GM19240 (cell line): ENCODE measurements around the gene RETREG3.
A peak's percentile ranks its signal among the peaks of the same experiment; 100 is the strongest.
"Not testable (repeated sequence)": the region's sequence is repeated elsewhere in the genome, so short reads cannot be mapped to it uniquely, and the experiment has no call there.

ENCODE experiments used
- DNase-seq: peaks from one replicate; pipeline ENCODE4 v3.0.0; 2011; ENCODE audit warnings: low spot score; ENCODE audit not compliant: insufficient read length

RETREG3 gene

DNA sequence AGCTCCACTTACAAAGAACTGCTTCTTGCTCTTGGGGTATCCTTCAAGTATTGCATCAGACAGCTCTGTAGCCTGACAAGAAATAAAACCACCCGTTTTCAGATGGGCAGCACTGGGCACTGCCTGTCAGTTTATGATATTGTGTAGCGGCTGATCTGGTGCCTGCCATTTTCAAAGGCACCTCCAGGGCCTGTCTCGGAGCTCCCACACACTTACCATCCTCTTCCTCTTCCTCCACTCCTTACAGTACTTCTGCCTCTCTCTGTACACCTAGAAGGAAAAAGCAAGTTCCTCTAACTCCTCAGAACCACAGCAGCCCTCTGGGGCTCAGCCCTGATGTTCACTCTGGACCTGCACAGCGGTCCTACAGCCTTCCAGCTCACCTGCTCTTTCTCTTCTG is 36.1 kb downstream of the RETREG3 start:
- DNase-seq = no peak

DNA sequence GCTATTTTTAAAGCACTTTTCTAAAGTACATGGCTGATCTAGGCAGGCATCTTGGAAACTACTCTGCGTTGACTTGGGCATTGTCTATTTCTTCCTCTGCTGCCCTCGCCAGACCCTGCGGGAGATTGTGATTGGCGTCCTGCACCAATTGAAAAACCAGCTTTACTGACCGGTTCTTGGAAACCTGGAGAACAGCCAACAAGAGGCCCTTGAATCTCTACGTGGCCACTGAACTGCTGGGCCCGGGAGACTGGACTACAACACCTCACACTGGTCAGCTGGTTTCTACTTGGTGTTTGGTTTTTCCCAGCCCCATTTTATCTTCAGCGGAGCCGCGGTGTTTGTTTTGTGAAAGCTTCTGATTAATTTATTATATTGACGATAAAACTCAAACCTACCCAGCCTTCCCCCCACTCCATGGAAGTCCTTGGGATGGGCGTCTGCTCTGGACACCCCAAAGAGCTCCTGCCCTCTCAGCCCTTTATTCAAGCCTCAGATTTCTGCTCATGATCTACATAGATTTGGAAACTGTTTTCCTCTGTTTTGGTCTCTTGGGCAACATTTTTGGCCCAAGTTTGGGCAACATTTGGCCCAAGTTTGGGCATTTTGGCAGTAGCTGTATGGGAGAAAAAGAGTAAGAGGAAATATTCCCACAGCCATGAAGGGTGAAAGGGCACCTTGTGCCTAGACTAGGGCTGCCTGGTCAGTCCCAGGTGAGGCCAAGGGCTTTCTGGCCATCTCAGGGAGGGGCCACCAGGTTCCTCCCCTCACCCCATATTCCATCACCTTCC is 37.5 kb downstream of the RETREG3 start:
- DNase-seq = no peak

DNA sequence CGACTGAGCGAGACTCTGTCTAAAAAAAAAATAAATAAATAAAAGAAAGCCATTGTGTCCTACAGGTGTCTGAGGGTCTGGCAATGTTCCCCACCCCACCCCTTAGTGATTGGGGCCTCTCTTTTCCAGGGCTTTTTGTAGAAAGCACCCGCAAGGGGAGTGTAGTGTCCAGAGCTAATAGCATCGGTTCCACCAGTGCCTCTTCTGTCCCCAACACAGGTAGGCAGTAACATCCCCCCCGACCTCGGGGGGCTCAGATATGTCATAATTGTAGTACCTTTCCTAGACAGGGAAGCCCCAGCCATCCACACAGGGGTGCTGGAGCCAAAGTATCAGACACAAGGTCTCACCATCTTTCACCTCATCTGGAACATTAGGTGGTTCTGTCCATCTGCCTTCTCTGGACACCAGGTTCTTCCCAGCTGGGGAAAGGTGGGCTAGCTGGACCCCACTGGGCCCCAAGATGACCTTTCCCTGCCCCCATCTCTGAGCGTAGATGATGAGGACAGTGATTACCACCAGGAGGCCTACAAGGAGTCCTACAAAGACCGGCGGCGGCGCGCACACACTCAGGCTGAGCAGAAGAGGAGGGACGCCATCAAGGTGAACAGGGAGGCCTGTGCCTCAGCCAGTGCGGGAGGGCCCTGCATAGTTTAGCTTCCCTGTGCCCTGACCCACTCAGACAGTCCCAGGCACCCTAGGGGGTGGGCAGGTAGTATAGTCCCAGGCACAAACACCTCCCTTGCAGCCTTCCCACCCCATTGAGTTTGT is 40.6 kb downstream of the RETREG3 start:
- DNase-seq = no peak

DNA sequence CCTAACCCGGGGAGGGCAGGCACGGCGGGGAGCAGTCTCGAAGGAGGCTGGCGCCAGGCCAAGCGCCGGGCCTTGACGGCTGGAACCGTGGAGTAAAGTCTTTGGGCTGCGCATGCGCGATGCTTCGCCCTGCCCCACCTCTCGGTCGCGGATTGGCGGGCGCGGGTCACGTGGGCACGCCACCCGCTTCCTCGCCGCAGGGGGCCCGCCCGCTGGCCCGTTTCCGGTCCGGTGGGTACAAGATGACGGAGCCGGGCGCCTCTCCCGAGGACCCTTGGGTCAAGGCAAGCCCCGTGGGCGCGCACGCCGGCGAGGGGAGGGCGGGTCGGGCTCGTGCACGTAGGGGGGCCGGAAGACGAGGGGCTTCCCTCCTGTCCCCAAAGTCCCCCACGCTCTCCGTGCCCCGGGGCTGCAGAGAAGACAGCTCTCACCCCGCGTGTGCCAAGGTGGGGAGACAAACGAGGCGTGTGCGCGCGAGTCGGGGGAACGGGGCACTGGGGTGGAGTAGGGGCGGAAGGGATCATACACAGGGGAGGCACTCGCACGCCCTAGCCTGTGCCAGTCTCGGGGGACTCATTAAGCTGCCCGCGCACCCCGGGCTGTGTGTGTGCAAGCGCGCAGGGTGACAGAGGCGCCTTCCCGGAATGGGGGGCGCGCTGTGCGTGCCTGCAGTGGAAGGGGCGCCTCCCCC is 42.1 kb downstream of the RETREG3 start, which contains the start of gene MLX:
TSS of gene MLX (plus strand) at position 218 of the 691 bp plus-strand sequence. CDS start at position 243, 25 bp downstream.
- DNase-seq = peak; percentile 91

DNA sequence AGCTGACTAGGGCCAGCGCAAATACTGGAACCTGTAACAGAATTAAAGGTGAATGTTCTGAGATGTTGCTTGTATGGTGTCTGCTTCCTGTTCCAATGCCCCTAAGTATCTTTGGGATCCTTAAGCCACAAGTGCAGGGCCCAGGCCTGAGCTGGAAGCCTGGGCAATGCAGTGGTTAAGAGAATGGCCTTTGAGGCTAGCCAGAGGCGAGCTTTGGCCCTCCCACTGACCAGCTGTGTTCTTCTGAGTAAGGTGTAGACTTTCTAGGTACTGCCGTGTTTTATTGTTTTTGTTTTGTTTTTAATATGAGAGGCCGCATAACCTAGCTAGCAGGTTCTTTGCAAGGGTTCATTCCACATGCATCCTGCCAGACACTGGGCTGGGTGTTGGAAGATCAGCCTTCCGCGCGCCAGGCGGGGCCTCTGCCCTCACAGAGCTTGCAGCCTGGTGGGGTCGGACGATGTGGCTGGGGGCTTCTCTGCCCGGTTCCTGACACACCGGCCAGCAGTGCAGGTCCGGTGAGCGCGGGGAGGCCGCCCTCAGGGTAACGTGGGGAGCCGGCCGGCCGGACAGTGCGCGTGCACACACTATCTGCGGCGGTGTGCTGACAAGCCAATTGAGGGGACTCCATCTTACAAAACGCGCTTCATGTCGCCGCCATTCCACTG is 42.8 kb downstream of the RETREG3 start:
- no peak for DNase-seq

DNA sequence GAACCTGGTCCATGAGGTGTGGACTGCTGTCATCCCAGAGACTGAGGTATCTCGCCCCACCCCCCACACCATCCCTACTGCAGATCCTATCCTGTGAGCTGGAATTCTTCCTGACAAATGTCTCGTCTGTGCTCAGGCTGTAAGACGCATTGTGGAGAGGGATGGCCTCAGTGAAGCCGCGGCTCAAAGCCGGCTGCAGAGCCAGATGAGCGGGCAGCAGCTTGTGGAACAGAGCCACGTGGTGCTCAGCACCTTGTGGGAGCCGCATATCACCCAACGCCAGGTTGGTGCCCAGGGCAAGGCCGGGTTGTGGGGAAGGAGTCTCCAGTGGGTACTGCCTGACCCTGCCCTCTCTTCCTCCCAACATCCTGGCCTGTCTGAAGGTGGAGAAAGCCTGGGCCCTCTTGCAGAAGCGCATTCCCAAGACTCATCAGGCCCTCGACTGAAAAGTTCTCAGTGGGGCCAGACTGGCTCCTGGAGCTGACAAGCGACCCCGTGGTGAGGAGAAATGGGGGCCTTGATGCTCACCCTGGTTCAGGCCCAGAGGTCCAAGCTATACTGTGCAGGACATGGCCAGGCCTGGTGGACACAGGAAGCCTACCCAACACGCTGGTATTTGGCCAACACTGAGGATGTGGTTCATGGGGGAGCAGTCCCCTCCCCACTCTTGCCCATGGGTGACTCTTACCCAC is 43.5 kb downstream of the RETREG3 start:
- no peak for DNase-seq

DNA sequence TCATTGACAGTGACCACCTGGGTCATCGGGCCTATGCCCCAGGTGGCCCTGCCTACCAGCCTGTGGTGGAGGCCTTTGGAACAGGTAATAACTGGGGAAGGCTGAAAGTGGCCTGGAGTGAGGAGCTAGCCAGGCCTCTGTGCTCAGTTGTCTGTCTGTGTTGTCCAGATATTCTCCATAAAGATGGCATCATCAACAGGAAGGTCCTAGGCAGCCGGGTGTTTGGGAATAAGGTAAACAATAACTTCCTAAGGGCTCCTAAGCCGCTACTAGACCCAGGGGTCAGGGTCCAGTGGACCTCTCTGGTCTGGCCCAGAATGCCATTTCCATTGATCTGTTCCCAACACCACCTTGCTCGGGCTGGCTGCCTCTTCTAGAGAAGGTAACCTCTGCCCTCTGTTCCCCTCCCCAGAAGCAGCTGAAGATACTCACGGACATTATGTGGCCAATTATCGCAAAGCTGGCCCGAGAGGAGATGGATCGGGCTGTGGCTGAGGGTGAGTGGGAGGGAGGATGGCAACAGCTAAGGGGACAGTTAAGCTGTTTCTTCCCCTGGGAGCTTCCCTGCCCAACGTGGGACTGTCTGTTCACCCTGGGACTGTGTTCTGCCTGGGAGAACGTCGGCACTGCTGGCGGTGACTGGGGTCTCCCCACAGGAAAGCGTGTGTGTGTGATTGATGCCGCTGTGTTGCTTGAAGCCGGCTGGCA is 44.2 kb downstream of the RETREG3 start:
- DNase-seq = no peak

DNA sequence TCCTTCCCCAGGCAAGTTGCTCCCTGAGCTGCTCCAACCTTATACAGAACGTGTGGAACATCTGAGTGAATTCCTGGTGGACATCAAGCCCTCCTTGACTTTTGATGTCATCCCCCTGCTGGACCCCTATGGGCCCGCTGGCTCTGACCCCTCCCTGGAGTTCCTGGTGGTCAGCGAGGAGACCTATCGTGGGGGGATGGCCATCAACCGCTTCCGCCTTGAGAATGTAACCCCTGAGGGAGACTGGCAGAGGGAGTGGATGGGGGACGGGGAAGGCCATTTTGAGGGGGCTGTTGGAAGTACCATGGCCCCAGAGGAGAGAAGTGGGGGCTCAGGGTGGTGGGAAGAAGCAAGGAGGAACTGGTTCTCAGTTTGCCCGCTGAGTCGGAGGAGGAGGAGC is 45.2 kb downstream of the RETREG3 start:
- no peak for DNase-seq

DNA sequence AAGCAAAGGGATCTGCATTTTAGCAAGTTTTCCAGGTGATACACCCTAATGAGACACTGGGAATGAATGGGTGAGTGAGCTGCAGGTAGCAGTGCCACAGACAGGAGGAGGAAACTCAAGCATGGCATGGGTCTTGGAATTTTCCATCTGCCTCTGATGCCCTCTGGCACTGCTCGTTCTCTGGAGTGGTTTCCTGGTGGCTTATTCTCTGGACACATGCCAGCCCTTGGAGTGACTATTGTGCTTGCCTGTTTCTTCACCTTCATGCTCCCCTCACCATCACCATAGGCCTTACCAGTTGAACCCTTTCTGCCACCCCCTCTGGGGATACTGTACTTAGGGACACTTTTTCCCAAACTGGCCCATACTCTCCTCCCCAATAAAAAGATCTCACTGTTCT is 45.6 kb downstream of the RETREG3 start:
- DNase-seq = no peak

DNA sequence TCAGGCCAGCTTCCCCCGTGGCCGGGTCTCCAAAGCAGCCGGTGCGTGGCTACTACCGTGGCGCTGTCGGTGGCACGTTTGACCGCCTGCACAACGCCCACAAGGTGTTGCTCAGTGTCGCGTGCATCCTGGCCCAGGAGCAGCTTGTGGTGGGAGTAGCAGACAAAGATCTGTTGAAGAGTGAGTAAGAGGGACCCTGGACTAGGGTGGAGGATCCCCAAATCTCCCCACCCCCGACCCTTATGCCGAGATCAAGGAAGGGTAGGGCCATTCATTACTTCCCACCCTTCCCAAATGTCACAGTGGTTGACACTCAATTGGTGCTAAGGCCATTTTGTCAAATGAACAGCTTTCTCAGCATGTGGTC is 46.0 kb downstream of the RETREG3 start:
- no peak for DNase-seq

DNA sequence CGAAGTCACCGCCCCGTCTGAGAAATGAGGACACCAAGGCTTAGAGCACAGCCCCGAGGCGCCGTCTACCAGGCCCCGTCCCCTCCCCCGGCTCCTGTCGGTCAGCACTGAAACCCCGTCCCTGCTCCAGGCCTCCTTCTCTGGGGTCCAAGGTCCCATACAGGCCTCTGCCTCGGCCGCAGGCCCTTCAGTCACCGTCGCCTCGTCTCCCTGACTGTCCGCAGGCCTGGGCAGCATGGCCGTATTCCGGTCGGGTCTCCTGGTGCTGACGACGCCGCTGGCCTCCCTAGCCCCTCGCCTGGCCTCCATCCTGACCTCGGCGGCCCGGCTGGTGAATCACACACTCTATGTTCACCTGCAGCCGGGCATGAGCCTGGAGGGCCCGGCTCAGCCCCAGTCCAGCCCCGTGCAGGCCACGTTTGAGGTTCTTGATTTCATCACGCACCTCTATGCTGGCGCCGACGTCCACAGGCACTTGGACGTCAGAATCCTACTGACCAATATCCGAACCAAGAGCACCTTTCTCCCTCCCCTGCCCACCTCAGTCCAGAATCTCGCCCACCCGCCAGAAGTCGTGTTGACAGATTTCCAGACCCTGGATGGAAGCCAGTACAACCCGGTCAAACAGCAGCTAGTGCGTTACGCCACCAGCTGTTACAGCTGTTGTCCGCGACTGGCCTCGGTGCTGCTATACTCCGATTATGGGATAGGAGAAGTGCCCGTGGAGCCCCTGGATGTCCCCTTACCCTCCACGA is 46.6 kb downstream of the RETREG3 start:
- DNase-seq = no peak

DNA sequence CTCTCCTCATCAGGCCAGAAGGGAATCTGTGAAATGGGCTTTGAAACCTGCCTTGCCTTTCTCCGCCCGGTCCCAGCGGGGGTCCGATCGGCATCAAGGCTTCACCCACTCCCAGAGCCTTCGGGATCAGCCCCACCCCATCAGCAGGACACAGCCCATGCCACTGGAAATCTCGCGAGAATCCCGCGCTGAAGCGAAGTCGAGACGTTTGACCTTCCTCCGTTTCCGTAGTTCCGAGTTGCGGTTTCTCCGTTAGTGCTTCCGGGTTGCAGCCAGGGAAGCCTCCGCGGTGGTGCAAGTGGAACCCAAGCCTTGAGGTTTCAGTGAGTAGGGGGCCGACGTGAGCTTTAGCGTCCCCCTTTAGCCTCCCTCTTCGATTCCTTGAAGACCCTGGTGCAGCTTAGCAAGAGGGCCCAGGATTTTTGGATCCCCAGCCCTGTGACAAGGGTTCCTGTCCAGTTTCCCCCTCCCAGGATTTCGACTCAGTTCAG is 47.2 kb downstream of the RETREG3 start, which contains the start of gene COASY:
TSS of gene COASY (plus strand) at position 252 of the 491 bp plus-strand sequence. CDS start 475 bp downstream, outside the sequence.
- DNase-seq = peak; percentile 93

DNA sequence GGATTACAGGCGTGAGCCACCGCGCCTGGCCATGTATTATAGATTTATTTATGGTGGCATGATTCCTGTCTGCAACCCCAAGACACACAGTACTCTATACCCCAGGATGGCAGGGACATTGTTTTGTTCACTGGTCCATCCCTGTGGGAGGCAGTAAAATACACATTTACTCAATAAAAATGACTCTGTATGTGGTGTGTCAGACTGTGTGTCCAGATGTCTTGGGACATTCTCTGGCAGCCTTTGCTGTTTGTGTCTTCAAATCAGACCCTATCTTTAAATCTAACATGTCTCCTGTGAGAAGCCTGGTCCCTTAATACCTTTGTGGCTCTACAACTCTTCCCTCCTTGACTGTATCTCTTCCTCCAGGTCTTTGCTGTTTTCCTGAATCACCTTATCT is 48.9 kb downstream of the RETREG3 start:
- no peak for DNase-seq

DNA sequence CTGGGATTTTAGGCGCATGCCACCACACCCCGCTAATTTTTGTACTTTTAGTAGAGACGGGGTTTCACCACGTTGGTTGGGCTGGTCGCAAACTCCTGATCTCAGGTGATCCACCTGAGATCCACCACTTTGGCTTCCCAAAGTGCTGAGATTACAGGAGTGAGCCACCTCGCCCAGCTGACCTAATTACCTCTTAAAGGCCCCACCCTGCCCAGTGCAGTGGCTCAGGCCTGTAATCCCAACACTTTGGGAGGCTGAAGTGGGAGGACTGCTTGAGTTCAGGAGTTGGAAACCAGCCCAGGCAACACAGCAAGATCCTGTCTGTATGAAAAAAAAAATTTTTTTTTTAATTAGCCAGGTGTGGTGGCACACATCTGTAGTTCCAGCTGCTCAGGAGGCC is 50.1 kb downstream of the RETREG3 start:
- no peak for DNase-seq

DNA sequence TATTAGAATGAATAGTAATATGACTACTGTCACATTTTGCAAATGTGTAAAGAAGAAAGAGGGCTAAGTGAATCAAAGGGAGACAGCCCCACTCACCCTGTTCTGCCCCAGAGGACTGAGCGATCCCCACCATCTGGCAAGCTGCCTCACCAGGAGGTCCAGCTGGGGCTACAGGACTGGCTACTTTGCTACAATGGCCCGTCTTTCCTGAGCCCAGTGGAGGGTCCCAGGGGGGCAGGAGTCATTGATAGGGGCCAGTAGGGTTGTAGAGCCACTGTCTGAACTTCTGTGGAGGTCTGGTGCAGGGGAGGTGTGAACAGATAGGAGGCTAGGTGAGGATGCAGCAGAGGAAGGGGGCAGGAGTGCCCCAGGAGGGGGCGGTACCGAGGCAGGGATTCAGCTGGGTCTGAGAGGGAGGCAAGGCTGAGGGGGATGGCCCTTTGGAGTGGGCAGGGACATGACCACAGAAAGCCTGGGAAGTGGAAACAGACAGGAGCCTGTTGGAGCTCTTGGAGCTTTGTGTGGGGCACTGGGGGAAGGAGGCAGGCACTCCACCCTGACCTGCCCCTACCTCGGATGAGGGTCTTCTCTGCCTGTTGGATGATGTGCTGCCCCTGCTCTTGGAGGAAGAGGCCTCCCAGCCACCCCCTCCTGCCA is 53.1 kb downstream of the RETREG3 start:
- DNase-seq = not testable (repeated sequence)

DNA sequence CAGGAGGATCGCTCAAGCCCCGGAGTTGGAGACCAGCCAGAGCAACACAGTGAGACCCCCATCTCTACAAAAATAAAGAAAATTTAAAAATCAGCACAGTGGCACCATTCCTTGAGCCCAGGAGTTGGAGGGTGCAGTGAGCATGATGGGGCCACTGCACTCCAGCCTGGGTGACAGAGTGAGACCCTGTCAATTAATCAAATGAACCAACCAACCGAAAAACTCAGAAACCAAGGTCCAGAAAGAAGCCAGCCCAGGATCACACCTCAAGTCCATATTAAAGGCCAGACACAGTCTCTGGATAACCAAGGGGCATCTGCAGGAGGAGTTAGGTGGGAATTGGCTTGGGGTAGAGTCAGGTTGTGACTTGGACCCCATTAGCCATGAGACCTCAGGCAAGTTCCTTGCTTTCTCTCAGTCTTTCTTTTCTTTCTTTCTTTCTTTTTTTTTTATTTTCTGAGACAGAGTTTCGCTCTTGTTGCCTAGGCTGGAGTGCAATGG is 54.0 kb downstream of the RETREG3 start:
- DNase-seq = no peak

DNA sequence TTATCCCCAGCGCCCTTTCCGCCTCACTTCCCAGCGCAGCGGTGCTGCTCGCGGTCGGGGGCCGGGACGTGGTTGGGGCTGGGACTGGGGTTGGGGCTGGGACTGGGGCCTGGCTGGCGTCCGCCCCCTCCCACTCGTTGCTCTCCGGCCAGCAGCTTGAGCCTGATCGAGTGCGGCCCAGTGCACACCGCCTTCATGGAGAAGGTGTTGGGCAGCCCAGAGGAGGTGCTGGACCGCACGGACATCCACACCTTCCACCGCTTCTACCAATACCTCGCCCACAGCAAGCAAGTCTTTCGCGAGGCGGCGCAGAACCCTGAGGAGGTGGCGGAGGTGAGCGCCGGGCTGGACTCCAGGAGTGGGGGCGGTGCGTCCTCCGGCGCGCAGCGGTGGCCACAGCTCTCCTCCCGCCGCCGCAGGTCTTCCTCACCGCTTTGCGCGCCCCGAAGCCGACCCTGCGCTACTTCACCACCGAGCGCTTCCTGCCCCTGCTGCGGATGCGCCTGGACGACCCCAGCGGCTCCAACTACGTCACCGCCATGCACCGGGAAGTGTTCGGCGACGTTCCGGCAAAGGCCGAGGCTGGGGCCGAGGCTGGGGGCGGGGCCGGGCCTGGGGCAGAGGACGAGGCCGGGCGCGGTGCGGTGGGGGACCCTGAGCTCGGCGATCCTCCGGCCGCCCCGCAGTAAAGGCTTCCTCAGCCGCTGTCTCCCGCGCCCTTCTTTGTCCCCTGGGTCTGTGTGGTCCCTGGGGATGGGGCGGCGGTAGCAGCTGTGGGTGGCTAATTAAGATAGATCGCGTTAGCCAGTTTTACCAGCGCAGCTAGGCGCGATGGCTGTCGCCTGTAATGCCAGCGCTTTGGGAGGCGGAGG is 54.7 kb downstream of the RETREG3 start:
- DNase-seq = peak; percentile 82

DNA sequence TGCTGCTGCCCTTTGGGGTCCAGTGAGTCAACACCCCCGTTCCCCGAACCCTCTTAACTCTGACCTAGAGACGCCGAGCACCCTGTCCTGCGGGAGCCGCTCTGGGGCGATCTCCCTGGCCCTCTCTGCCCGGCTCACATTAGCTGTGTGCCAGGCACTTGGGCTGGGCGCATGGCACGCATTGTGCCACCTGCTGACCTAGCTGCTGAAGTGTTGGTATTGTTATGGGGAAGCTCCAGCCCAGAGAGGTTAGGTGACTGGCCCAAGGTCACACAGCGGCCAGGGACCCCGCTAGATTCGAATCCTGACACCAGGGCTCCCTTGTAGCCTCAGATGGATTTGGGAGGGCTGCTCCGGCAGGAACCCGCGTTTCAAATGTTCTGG is 55.3 kb downstream of the RETREG3 start:
- DNase-seq = no peak
